PC-9 (cell line): Measurements from ENCODE around the gene AHRR. TPM values are rescaled to one million over a fixed set of nuclear protein-coding genes. Genes with fewer than 3 reads are reported as not detected.

ENCODE experiments used
- BruUV-seq: library from RNA; stranded (reverse); fragments of 400-500 nt; replicated peaks from 2 replicates; lab custom pipeline; 2021; lab: Mats Ljungman, UMichigan
- CTCF ChIA-PET: fragments of 300-600 bp; sonication (Branson Sonifier 250); formaldehyde crosslinking; loops from one replicate; lab custom pipeline; 2022; ENCODE audit warnings: antibody characterized with exemption; lab: Charles Lee
- POLR2A ChIA-PET: fragments of 300-600 bp; sonication (Branson Sonifier 250); formaldehyde crosslinking; loops from one replicate; lab custom pipeline; 2022; ENCODE audit warnings: antibody characterized with exemption; ENCODE audit not compliant: unreplicated experiment; lab: Charles Lee
- DNase-seq, 2 experiments: peaks; one replicate each; pipeline versions ENCODE4 v3.0.0 to v3.0.0-alpha.2; 2015 to 2022; ENCODE audit warnings: mixed read lengths in 1 of 2
- H2AFZ ChIP-seq: fragments of 200-600 bp; sonication (generic); 2 replicates; pipeline ENCODE4 v1.8.1; 2017; ENCODE audit warnings: antibody characterized with exemption
- H3F3A ChIP-seq: fragments of 200-600 bp; sonication (generic); 2 replicates; pipeline ENCODE4 v1.8.1; 2017; ENCODE audit warnings: antibody characterized with exemption, mild to moderate bottlenecking, low read depth; ENCODE audit not compliant: insufficient read depth
- H3K27ac ChIP-seq: fragments of 200-600 bp; sonication (generic); 2 replicates; pipeline ENCODE4 v1.6.1; 2016; ENCODE audit warnings: mixed run types
- H3K27me3 ChIP-seq: fragments of 200-600 bp; sonication (generic); 2 replicates; pipeline ENCODE4 v1.6.1; 2016; ENCODE audit warnings: low read depth, mixed run types; ENCODE audit not compliant: insufficient read depth
- H3K36me3 ChIP-seq: fragments of 200-600 bp; sonication (generic); 2 replicates; pipeline ENCODE4 v1.6.1; 2016; ENCODE audit warnings: low read depth, mixed run types
- H3K4me1 ChIP-seq: fragments of 200-600 bp; sonication (generic); replicated peaks from 2 replicates; pipeline ENCODE4 v1.6.1; 2016; ENCODE audit warnings: mixed run types; ENCODE audit not compliant: insufficient read depth
- H3K4me2 ChIP-seq: fragments of 200-600 bp; sonication (generic); 2 replicates; pipeline ENCODE4 v1.6.1; 2017; ENCODE audit warnings: mixed run types
- H3K4me3 ChIP-seq: fragments of 200-600 bp; sonication (generic); 2 replicates; pipeline ENCODE4 v1.6.1; 2016; ENCODE audit warnings: mixed run types
- H3K79me2 ChIP-seq: fragments of 200-600 bp; sonication (generic); 2 replicates; pipeline ENCODE4 v1.6.1; 2017; ENCODE audit warnings: low read depth, mixed run types
- H3K9me2 ChIP-seq: fragments of 200-600 bp; sonication (generic); 2 replicates; pipeline ENCODE4 v1.8.1; 2017; ENCODE audit warnings: mild to moderate bottlenecking; ENCODE audit not compliant: insufficient read depth
- H3K9me3 ChIP-seq: fragments of 200-600 bp; sonication (generic); 2 replicates; pipeline ENCODE4 v1.8.1; 2016; ENCODE audit warnings: low read depth; ENCODE audit not compliant: insufficient read depth
- H4K20me1 ChIP-seq: fragments of 200-600 bp; sonication (generic); 2 replicates; pipeline ENCODE4 v1.8.1; 2017; ENCODE audit not compliant: insufficient read depth
- CTCF ChIP-seq: fragments of 200-600 bp; sonication (generic); conservative IDR thresholded peaks from 2 replicates; pipeline ENCODE4 v1.6.1; 2017; ENCODE audit warnings: mixed run types, antibody characterized with exemption, mild to moderate bottlenecking, moderate library complexity
- EZH2 ChIP-seq: fragments of 200-600 bp; sonication (generic); IDR thresholded peaks from 2 replicates; pipeline ENCODE4 v1.8.0; 2017; ENCODE audit warnings: antibody characterized with exemption, low read depth
- intact Hi-C: fragments of 100-400 bp; cut with micrococcal nuclease; formaldehyde crosslinking; loops from one replicate; pipeline ENCODE4 v1.10.0; 2022; ENCODE audit not compliant: unreplicated experiment
- total RNA-seq: library from RNA; stranded (reverse); gene quantifications from 2 replicates; pipeline ENCODE4 v1.2.3, GENCODE V29; 2021

The AHRR gene
- total RNA-seq, 1 experiment from 2014 or later = 7.2 TPM

- 0 out of 2 replicates have a peak, but pooled peaks cover 5% of the 10 kb centered on the region for H4K20me1 ChIP-seq
- H3K4me2 ChIP-seq = no peak overlapping the region
Measured at GRCh38 chr5:430214-430925, 108.9 kb downstream of the AHRR start.

DNA sequence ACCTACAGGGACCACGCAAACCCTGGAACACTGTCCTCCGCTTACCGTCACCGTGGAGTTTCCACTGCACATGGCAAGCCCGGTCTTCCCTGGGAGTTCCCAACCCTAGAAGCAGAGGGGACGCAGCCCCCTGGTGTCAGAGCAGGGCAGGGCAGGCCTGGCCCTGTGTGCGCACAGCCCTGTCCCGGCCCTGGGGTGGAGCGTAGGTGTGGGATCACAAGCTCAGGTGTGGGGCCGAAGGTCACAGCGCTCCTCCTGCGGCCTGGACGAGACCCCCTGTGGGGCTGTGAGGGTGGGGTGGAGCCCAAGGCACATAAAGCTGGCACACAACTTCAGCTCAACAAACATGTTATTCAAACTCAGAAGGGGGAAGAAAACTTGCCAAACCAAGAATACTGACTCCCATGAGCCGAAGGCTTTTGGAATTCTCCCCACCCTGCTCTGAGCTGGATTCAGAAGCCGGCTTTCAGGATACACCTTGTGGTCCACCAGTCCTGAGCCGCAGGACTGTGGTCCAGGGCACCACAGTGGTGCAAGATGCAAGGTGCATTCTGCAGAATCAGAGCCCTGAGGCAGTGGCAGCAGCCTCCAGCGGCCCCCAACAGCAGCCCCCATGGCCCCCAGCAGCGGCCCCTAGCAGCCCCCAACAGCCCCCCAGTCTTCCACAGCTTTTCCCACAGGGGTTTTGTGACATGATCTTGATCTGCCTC, 109.6 kb downstream of the AHRR start:
- no peak overlapping the region for H3K4me3 ChIP-seq
- TF ChIP-seq EZH2 (no peak), CTCF (peak; percentile 90)
- POLR2A ChIA-PET = interaction anchor here (0.6 kb wide), 2 partner anchors 16 to 18 kb away, joined by 3 to 8 read pairs; no protein-coding TSS in a partner anchor
- H3K4me2 ChIP-seq = no peak overlapping the region
- no peaks in the 10 kb centered on the region for H3F3A ChIP-seq
- H3K36me3 ChIP-seq = no peaks in the 10 kb centered on the region
- 0 out of 2 replicates have a peak, but pooled peaks cover 5% of the 10 kb centered on the region for H4K20me1 ChIP-seq
- no peak overlapping the region for H2AFZ ChIP-seq
- no TSS peak for BruUV-seq
- CTCF ChIA-PET = interaction anchor here (0.5 to 1.2 kb wide), 9 partner anchors 17 to 798 kb away, joined by 3 to 20 read pairs (median 5); no protein-coding TSS in a partner anchor
- H3K79me2 ChIP-seq = no peaks in the 10 kb centered on the region
- DNase-seq = peak in 1 of 2 experiments; percentile 78
- H3K27me3 ChIP-seq = no peaks in the 10 kb centered on the region
- no peaks in the 10 kb centered on the region for H3K4me1 ChIP-seq
- intact Hi-C loops = loop anchor here (1.0 to 5.0 kb wide), 4 partner anchors 64 to 389 kb away; no protein-coding TSS in a partner anchor
- H3K9me2 ChIP-seq = no peaks in the 10 kb centered on the region
- no peak overlapping the region for H3K27ac ChIP-seq
- H3K9me3 ChIP-seq = no peaks in the 10 kb centered on the region

More at GRCh38 chr5:430214-430925, 108.9 kb downstream of the AHRR start:
- intact Hi-C loops = loop anchor here (2.0 to 5.0 kb wide), 2 partner anchors 63 to 242 kb away; no protein-coding TSS in a partner anchor
- no peak overlapping the region for H3K4me3 ChIP-seq
- no peak overlapping the region for H3K27ac ChIP-seq
- ChIA-PET POLR2A (no interaction called here), CTCF (interaction anchor here (0.8 to 1.2 kb wide), 3 partner anchors 17 to 113 kb away, joined by 3 to 8 read pairs (median 5); no protein-coding TSS in a partner anchor)
- H3K27me3 ChIP-seq = no peaks in the 10 kb centered on the region
- no peaks in the 10 kb centered on the region for H3K9me3 ChIP-seq
- no peak for DNase-seq
- H3K36me3 ChIP-seq = no peaks in the 10 kb centered on the region
- H2AFZ ChIP-seq = no peak overlapping the region
- H3K4me1 ChIP-seq = no peaks in the 10 kb centered on the region
- TF ChIP-seq EZH2 (no peak), CTCF (no peak)
- no peaks in the 10 kb centered on the region for H3K9me2 ChIP-seq
- H3F3A ChIP-seq = no peaks in the 10 kb centered on the region
- H3K79me2 ChIP-seq = no peaks in the 10 kb centered on the region
- BruUV-seq = no TSS peak

- no peaks in the 10 kb centered on the region for H3K79me2 ChIP-seq
- no peaks in the 10 kb centered on the region for H3F3A ChIP-seq
- no peaks in the 10 kb centered on the region for H3K9me3 ChIP-seq
- H3K4me3 ChIP-seq = no peak overlapping the region
- ChIA-PET CTCF (interaction anchor here (0.5 to 1.2 kb wide), 7 partner anchors 18 to 455 kb away, joined by 4 to 20 read pairs (median 5); no protein-coding TSS in a partner anchor), POLR2A (interaction anchor here (0.6 kb wide), 2 partner anchors 16 to 18 kb away, joined by 3 to 8 read pairs; no protein-coding TSS in a partner anchor)
- H3K4me2 ChIP-seq = no peak overlapping the region
- no peak for TF ChIP-seq EZH2
- no peak for TF ChIP-seq CTCF
- H3K4me1 ChIP-seq = no peaks in the 10 kb centered on the region
- H3K36me3 ChIP-seq = no peaks in the 10 kb centered on the region
- H3K9me2 ChIP-seq = no peaks in the 10 kb centered on the region
- DNase-seq = no peak
- BruUV-seq = no TSS peak
- H2AFZ ChIP-seq = no peak overlapping the region
- intact Hi-C loops = loop anchor here (1.0 to 5.0 kb wide), 4 partner anchors 64 to 389 kb away; no protein-coding TSS in a partner anchor
- H3K27me3 ChIP-seq = no peaks in the 10 kb centered on the region
- no peak overlapping the region for H3K27ac ChIP-seq
- H4K20me1 ChIP-seq = 0 out of 2 replicates have a peak, but pooled peaks cover 5% of the 10 kb centered on the region
Measured at GRCh38 chr5:431711-432050, 110.2 kb downstream of the AHRR start.
